Measurements from ENCODE around the gene LRRN3. TPM values are rescaled to one million over a fixed set of nuclear protein-coding genes. Genes with fewer than 3 reads are reported as not detected.

The LRRN3 gene
- polyA plus RNA-seq, 2 of the 4 experiments (the other 2 are of a cell fraction) = 0.05 to 0.06 TPM

DNA sequence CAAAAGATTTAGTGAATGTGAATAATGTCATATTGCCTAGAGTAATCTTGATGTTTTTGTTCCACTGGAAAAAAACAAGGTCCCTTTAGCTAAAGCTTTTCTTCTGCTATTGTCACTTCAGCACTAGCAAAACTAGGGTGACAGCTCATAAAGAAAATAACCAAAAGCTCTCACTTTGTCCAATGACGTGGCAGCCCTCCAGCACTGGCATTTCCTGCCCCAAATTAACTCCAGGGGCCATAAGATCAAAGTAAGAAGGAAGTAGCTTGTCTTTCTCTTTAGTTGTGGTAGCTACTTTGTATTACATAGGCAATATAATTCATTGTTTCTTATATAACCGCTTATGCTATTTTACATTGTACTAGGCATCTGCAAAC, 47.3 kb downstream of the LRRN3 start:
- TF ChIP-seq POLR2AphosphoS2 (conservative IDR thresholded peaks at IDR 0.05; ENCODE audit: low read length) (no peak), TP53 (CRISPR knock-in tag; IDR thresholded peaks at IDR 0.05) (no peak), HOXA7 (CRISPR knock-in tag; IDR thresholded peaks at IDR 0.05) (no peak), ZC3H11A (IDR thresholded peaks at IDR 0.05) (no peak), JUN (IDR thresholded peaks at IDR 0.05) (no peak), CBX8 (IDR thresholded peaks at IDR 0.05) (no peak), MAZ (IDR thresholded peaks at IDR 0.05; ENCODE audit: borderline replicate concordance, low read depth, low read length) (no peak), MAFK (IDR thresholded peaks at IDR 0.05; ENCODE audit: partially characterized antibody) (no peak)
- TF ChIP-seq, protein P1, sequence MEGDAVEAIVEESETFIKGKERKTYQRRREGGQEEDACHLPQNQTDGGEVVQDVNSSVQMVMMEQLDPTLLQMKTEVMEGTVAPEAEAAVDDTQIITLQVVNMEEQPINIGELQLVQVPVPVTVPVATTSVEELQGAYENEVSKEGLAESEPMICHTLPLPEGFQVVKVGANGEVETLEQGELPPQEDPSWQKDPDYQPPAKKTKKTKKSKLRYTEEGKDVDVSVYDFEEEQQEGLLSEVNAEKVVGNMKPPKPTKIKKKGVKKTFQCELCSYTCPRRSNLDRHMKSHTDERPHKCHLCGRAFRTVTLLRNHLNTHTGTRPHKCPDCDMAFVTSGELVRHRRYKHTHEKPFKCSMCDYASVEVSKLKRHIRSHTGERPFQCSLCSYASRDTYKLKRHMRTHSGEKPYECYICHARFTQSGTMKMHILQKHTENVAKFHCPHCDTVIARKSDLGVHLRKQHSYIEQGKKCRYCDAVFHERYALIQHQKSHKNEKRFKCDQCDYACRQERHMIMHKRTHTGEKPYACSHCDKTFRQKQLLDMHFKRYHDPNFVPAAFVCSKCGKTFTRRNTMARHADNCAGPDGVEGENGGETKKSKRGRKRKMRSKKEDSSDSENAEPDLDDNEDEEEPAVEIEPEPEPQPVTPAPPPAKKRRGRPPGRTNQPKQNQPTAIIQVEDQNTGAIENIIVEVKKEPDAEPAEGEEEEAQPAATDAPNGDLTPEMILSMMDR (IDR thresholded peaks at IDR 0.05) = no peak
- 60% methylated on average over 2 of the region's 2 CpGs for WGBS (ENCODE audit: missing lambda C conversion rate)
- no peak overlapping the region for H3K27ac ChIP-seq
- ATAC-seq (no peak), DNase-seq (ENCODE audit: low read depth in 1 of 2, low spot score in 1 of 2) (no peak), FAIRE-seq (no peak)
- H3K4me3 ChIP-seq = no peak overlapping the region
- ChIA-PET CTCF (interaction anchor here (1.1 to 1.3 kb wide), 2 partner anchors 12 to 592 kb away, joined by 4 read pairs; no protein-coding TSS in a partner anchor), POLR2A (no interaction called here)
- H3K9me3 ChIP-seq = no peaks in the 10 kb centered on the region
- H3K4me2 ChIP-seq = no peak overlapping the region
- H3K4me1 ChIP-seq = peaks cover 8% of the 10 kb centered on the region; the same call in 2 of the 3 replicates

DNA sequence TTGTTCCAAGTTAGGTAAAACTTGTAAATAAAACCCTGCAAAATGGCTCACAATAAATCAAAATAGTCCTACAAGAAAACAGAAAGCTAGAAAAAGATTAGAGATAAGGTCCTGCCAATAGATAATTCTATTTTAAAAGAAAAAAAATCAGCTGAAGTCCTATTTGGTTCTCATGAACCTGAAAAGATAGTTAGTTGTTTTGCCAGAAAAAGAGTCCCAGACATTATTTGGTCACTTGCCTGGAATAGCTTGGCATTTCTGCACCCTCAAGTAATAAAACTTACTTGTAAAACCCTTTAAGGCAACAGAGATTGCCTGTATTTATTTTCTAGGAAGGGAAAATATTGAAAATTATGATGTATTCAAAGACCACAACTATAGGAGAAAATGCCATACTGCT, 47.7 kb downstream of the LRRN3 start:
- no peak overlapping the region for H3K27ac ChIP-seq
- H3K4me2 ChIP-seq = no peak overlapping the region
- ATAC-seq (no peak), DNase-seq (ENCODE audit: low read depth in 1 of 2, low spot score in 1 of 2) (no peak), FAIRE-seq (no peak)
- H3K9me3 ChIP-seq = no peaks in the 10 kb centered on the region
- ChIA-PET CTCF (interaction anchor here (1.1 kb wide), 1 partner anchor 591 kb away, joined by 4 read pairs; no protein-coding TSS in a partner anchor), POLR2A (no interaction called here)
- H3K4me1 ChIP-seq = 0 out of 3 replicates have a peak, but pooled peaks cover 7% of the 10 kb centered on the region
- TF ChIP-seq HDAC2 (IDR thresholded peaks at IDR 0.05) = no peak
- TF ChIP-seq, protein P2, sequence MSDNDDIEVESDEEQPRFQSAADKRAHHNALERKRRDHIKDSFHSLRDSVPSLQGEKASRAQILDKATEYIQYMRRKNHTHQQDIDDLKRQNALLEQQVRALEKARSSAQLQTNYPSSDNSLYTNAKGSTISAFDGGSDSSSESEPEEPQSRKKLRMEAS (IDR thresholded peaks at IDR 0.05) = no peak
- TF ChIP-seq RCOR1 (IDR thresholded peaks at IDR 0.05; ENCODE audit: low read depth, low read length) = no peak
- TF ChIP-seq SREBF2 (IDR thresholded peaks at IDR 0.05) = no peak
- TF ChIP-seq TFCP2L1 (CRISPR knock-in tag; IDR thresholded peaks at IDR 0.05) = no peak
- no peak for TF ChIP-seq GATA3 (IDR thresholded peaks at IDR 0.05; ENCODE audit: borderline replicate concordance)
- no peak for TF ChIP-seq NPAS2 (CRISPR knock-in tag; IDR thresholded peaks at IDR 0.05; ENCODE audit: borderline replicate concordance)
- no peak for TF ChIP-seq RFX5 (IDR thresholded peaks at IDR 0.05)
- TF ChIP-seq JUN (IDR thresholded peaks at IDR 0.05) = no peak
- TF ChIP-seq ZNF302 (CRISPR knock-in tag; IDR thresholded peaks at IDR 0.05) = no peak
- TF ChIP-seq RARB (CRISPR knock-in tag; IDR thresholded peaks at IDR 0.05) = no peak
- TF ChIP-seq MAFK (IDR thresholded peaks at IDR 0.05; ENCODE audit: partially characterized antibody) = no peak
- no peak overlapping the region for H3K4me3 ChIP-seq

DNA sequence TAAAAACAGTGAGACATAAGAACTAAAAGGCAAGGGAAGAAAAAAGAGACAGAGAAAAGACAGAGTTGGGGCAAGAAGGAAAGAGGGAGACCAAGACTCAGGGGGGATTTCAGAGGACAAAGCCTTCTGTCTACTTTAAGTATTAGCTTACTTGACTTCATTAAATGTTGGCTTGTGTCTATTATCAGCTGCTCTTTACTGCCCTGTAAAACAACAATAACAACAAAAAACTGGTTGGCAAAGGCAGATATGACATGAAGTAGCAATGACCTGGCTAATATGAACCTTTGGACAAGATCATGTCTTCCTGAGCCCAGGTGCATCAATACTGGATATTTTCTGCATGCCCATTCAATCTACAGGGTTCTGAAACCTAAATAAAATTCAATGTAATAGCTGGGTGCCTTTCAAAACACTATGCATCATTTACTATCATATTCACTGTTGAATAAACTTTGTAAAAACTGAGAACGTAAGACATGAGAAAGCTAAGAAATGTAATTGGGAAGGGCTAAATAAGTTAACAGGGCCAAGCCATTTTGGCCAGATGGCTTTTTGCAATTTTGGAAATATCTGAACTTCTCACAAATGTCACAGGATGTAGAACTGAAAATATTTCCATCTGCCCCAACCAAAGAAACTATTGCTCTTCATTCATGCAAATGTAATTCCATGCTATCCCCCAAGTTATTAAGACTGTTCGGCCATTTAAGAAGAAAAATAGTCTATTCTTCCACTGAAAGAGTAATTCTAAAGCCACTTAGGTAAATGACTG, 49.4 kb downstream of the LRRN3 start:
- Histone ChIP-seq H3K4me3 (no peak overlapping the region), H3K4me1 (0 out of 3 replicates have a peak, but pooled peaks cover 7% of the 10 kb centered on the region), H3K27ac (no peak overlapping the region), H3K4me2 (no peak overlapping the region), H3K9me3 (no peaks in the 10 kb centered on the region)
- 85% methylated on average over 2 of the region's 2 CpGs for WGBS (ENCODE audit: missing lambda C conversion rate)
- no peak for FAIRE-seq
- POLR2A ChIA-PET = interaction anchor here (0.8 kb wide), 1 partner anchor 13 kb away, joined by 3 read pairs; no protein-coding TSS in a partner anchor
- TF ChIP-seq RCOR1 (IDR thresholded peaks at IDR 0.05; ENCODE audit: low read depth, low read length) = no peak
- CTCF ChIA-PET = no interaction called here
- no peak for ATAC-seq
- no peak for DNase-seq (ENCODE audit: low read depth in 1 of 2, low spot score in 1 of 2)

DNA sequence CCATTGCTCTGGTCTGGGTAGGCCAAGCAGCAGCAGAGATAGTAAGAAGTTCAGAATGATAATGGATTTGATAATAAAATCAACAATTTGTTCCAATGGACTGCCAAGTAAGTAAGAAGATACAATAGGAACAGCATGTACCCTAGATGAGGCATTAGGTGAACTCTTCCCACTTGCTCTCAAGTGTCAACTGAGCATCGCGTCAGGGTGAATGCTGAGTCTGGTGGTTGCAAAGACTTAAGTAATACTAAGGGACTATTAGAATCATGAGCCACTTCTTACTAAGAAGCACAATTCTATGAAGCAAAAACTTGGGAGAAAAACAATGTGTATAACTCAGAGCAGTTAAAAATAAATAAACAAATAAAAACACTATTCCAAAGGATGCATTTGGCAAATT, 54.5 kb downstream of the LRRN3 start:
- WGBS (ENCODE audit: missing lambda C conversion rate) = 100% methylated on average over 2 of the region's 2 CpGs
- ChIA-PET POLR2A (no interaction called here), CTCF (no interaction called here)
- H3K4me2 ChIP-seq = no peak overlapping the region
- no peak overlapping the region for H3K27ac ChIP-seq
- FAIRE-seq (no peak), ATAC-seq (no peak), DNase-seq (ENCODE audit: low read depth in 1 of 2, low spot score in 1 of 2) (no peak)
- no peaks in the 10 kb centered on the region for H3K4me1 ChIP-seq
- H3K4me3 ChIP-seq = no peak overlapping the region
- no peaks in the 10 kb centered on the region for H3K9me3 ChIP-seq
- TF ChIP-seq HOXB13 (CRISPR knock-in tag; IDR thresholded peaks at IDR 0.05; ENCODE audit: low read depth) (no peak), KDM1A (IDR thresholded peaks at IDR 0.05; ENCODE audit: low read depth) (no peak), ZC3H11A (IDR thresholded peaks at IDR 0.05) (no peak), RNF2 (IDR thresholded peaks at IDR 0.05; ENCODE audit: borderline replicate concordance, low read depth) (no peak), CHD2 (IDR thresholded peaks at IDR 0.05; ENCODE audit: low read length, partially characterized antibody) (no peak), CBX2 (IDR thresholded peaks at IDR 0.05; ENCODE audit: borderline replicate concordance, low read depth) (no peak), RCOR1 (IDR thresholded peaks at IDR 0.05; ENCODE audit: low read depth, low read length) (no peak), FOSB (CRISPR knock-in tag; IDR thresholded peaks at IDR 0.05) (no peak), HEYL (CRISPR knock-in tag; IDR thresholded peaks at IDR 0.05) (no peak), MAFK (IDR thresholded peaks at IDR 0.05; ENCODE audit: partially characterized antibody) (no peak), FOXS1 (CRISPR knock-in tag; IDR thresholded peaks at IDR 0.05) (no peak), POLR2A (IDR thresholded peaks at IDR 0.05; ENCODE audit: low read length) (no peak), ZNF302 (CRISPR knock-in tag; IDR thresholded peaks at IDR 0.05) (no peak)
- TF ChIP-seq, protein P1 (IDR thresholded peaks at IDR 0.05) = no peak
- TF ChIP-seq, protein P2 (IDR thresholded peaks at IDR 0.05) = no peak
